ENCODE data around the gene CHI3L2.

DNA sequence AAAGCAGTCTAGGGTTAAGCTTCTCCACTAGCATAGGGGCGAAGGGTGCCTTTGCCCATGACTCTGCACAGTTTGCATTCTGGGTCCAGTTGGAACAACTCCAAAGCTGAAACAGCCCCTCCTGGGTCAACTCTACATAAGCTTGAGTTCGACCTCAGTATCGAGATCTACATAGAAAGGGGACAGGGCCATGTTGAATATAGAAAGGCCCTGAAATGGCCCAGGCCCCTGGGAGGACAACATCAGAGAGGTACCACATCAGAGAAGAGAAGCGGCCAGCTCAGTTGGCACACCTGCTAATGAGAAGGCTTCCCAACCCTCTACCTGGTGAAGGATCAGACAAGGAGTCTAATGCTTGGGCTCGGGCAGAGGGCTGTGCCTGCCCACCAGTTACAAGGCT lies 28.7 kb upstream of the CHI3L2 start:
- no peak for TF ChIP-seq POLR2A (IDR thresholded peaks at IDR 0.05; ENCODE audit: low read length)
- no peak for TF ChIP-seq GATA1 (IDR thresholded peaks at IDR 0.05; ENCODE audit: low read depth, low read length)
